K562 (cell line): ENCODE measurements around the gene MMP11. TPM values are rescaled to one million over a fixed set of nuclear protein-coding genes. Genes with fewer than 3 reads are reported as not detected.

Experiments
- ATAC-seq: fragments of 200-7000 bp; cut with Tn5 transposase; 3 replicates; pipeline ENCODE4 v1.9.1; 2020; ENCODE audit warnings: moderate library complexity
- BruUV-seq: library from RNA; stranded (reverse); fragments of 400-500 nt; replicated peaks from 2 replicates; lab custom pipeline; 2021; lab: Mats Ljungman, UMichigan
- CTCF ChIA-PET: fragments of 300-600 bp; formaldehyde crosslinking; extraction: SDS; loops from one replicate; lab custom pipeline; 2021; ENCODE audit warnings: low intra/inter-chr PET ratio; lab: Yijun Ruan, JAX
- POLR2A ChIA-PET: fragments of 300-600, 350-650 bp; sonication (Branson Sonifier 250); formaldehyde crosslinking; extraction: SDS; loops from one replicate; lab custom pipeline; 2021; ENCODE audit warnings: antibody characterized with exemption, inconsistent platforms; lab: Yijun Ruan, JAX
- DNase-seq, 4 experiments: peaks; one replicate each; pipeline versions ENCODE4 v3.0.0 to v3.0.0-alpha.2; 2011 to 2018; ENCODE audit warnings: low spot score in 3 of 4, mixed read lengths in 3 of 4; ENCODE audit errors: extremely low read depth in 1 of 4
- FAIRE-seq: peaks from 2 replicates; lab custom pipeline; 2011; peaks lifted over from hg19 to GRCh38; lab: Jason Lieb, UNC
- H2AFZ ChIP-seq: 2 replicates; pipeline ENCODE4 v1.6.0; 2011; ENCODE audit warnings: low read depth, low read length, control low read depth, inconsistent platforms
- H3K27ac ChIP-seq: fragments of 200-600 bp; 3 replicates; pipeline ENCODE4 v1.8.0; 2011; ENCODE audit warnings: low read depth, mild to moderate bottlenecking, control low read depth, inconsistent platforms, low read length, moderate library complexity, mixed read lengths; ENCODE audit errors: extremely low read depth
- H3K27me3 ChIP-seq, 2 experiments: fragments of 300-600 bp in 1 of 2; 2 replicates in 1 of 2; 3 replicates in 1 of 2; pipeline versions ENCODE4 v1.6.0 to v1.8.0; 2011; ENCODE audit warnings: inconsistent platforms in 2 of 2, low read length in 2 of 2, mild to moderate bottlenecking in 1 of 2, mixed read lengths in 1 of 2, moderate library complexity in 1 of 2; ENCODE audit not compliant: control insufficient read depth in 2 of 2, insufficient read depth in 2 of 2
- H3K36me3 ChIP-seq: fragments of 300-600 bp; 3 replicates; pipeline ENCODE4 v1.8.0; 2011; ENCODE audit warnings: mild to moderate bottlenecking, low read length, inconsistent platforms; ENCODE audit not compliant: control insufficient read depth, insufficient read depth
- H3K4me1 ChIP-seq, 2 experiments: fragments of 200-600 bp in 1 of 2; replicated peaks in 1 of 2; 2 replicates in 1 of 2; 3 replicates in 1 of 2; pipeline versions ENCODE4 v1.5.1 to v1.8.0; 2011; ENCODE audit warnings: inconsistent platforms in 2 of 2, low read length in 2 of 2, mild to moderate bottlenecking in 1 of 2, mixed read lengths in 1 of 2, moderate library complexity in 1 of 2; ENCODE audit not compliant: control insufficient read depth in 2 of 2, insufficient read depth in 2 of 2
- H3K4me2 ChIP-seq: 2 replicates; pipeline ENCODE4 v1.6.1; 2011; ENCODE audit warnings: low read length, control low read depth, inconsistent platforms, mixed read lengths; ENCODE audit not compliant: insufficient read depth
- H3K4me3 ChIP-seq: fragments of 200-600 bp; sonication (generic), shearing (Covaris generic); 2 replicates; pipeline ENCODE4 v1.5.1; 2016; ENCODE audit warnings: control low read depth, inconsistent platforms
- H3K79me2 ChIP-seq: fragments of 200-600 bp; 3 replicates; pipeline ENCODE4 v1.8.0; 2011; ENCODE audit warnings: low read length, inconsistent platforms; ENCODE audit not compliant: control insufficient read depth, insufficient read depth
- H3K9ac ChIP-seq, 2 experiments: 2 replicates each; pipeline versions ENCODE4 v1.6.0 to v1.6.1; 2011; ENCODE audit warnings: low read depth in 2 of 2, low read length in 2 of 2, control low read depth in 1 of 2, inconsistent platforms in 1 of 2, mild to moderate bottlenecking in 1 of 2, mixed read lengths in 1 of 2; ENCODE audit not compliant: insufficient read depth in 1 of 2
- H3K9me1 ChIP-seq: one replicate; pipeline ENCODE4 v1.6.0; 2011; ENCODE audit warnings: inconsistent platforms, mild to moderate bottlenecking, low read length, moderate library complexity; ENCODE audit not compliant: control insufficient read depth, insufficient read depth
- H3K9me3 ChIP-seq: replicated peaks from 2 replicates; pipeline ENCODE4 v1.5.1; 2011; ENCODE audit warnings: low read depth, low read length, inconsistent platforms; ENCODE audit not compliant: control insufficient read depth, insufficient read depth
- H4K20me1 ChIP-seq: replicated peaks from 2 replicates; pipeline ENCODE4 v1.6.1; 2011; ENCODE audit warnings: low read length, inconsistent platforms, mixed read lengths; ENCODE audit not compliant: control insufficient read depth, insufficient read depth
- ATF1 ChIP-seq, 2 experiments: fragments of 450-650 bp in 1 of 2; IDR thresholded peaks; 2 replicates each; pipeline ENCODE4 v1.6.1; 2016; ENCODE audit warnings: missing compliant biosample characterization in 1 of 2, missing genetic modification characterization in 1 of 2
- BHLHE40 ChIP-seq: IDR thresholded peaks from 2 replicates; pipeline ENCODE4 v1.6.1; 2011; ENCODE audit warnings: low read length, improper control_type of control experiment
- CGGBP1 ChIP-seq: fragments of 250-450 bp; sonication (Bioruptor Pico); IDR thresholded peaks from 2 replicates; pipeline ENCODE4 v1.9.0; 2021; ENCODE audit warnings: mild to moderate bottlenecking
- CTBP1 ChIP-seq: fragments of 450-650 bp; IDR thresholded peaks from 2 replicates; pipeline ENCODE4 v1.6.1; 2016; ENCODE audit warnings: borderline replicate concordance
- GABPA ChIP-seq: fragments of 200-800 bp; sonication (Bioruptor generic); conservative IDR thresholded peaks from 2 replicates; pipeline ENCODE4 v1.6.1; 2016; ENCODE audit warnings: low read depth, missing genetic modification characterization, missing compliant biosample characterization
- HES1 ChIP-seq: fragments of 450-650 bp; IDR thresholded peaks from 2 replicates; pipeline ENCODE4 v1.6.1; 2016; ENCODE audit warnings: low read depth, mild to moderate bottlenecking, moderate library complexity
- MECOM ChIP-seq: fragments of 250-450 bp; sonication (Bioruptor Pico); IDR thresholded peaks from 2 replicates; pipeline ENCODE4 v1.8.0; 2022; ENCODE audit warnings: inconsistent platforms
- NCOA4 ChIP-seq: fragments of 450-650 bp; IDR thresholded peaks from 2 replicates; pipeline ENCODE4 v1.6.1; 2018; ENCODE audit warnings: mild to moderate bottlenecking; ENCODE audit not compliant: partially characterized antibody
- NONO ChIP-seq, 2 experiments: fragments of 200-400 bp in 1 of 2; fragments of 450-650 bp in 1 of 2; formaldehyde crosslinking in 1 of 2; IDR thresholded peaks; 2 replicates each; pipeline ENCODE4 v1.6.1; 2017; ENCODE audit warnings: low read depth in 2 of 2, mild to moderate bottlenecking in 2 of 2, moderate library complexity in 2 of 2, low read length in 1 of 2
- NUFIP1 ChIP-seq: fragments of 450-650 bp; IDR thresholded peaks from 2 replicates; pipeline ENCODE4 v1.6.1; 2018; ENCODE audit not compliant: partially characterized antibody
- RBBP5 ChIP-seq: fragments of 200-600 bp; sonication (generic); IDR thresholded peaks from 2 replicates; pipeline ENCODE4 v1.6.1; 2012; ENCODE audit warnings: borderline replicate concordance, mild to moderate bottlenecking, low read length, control low read depth, inconsistent platforms; ENCODE audit not compliant: insufficient read depth, poor library complexity, severe bottlenecking
- ZNF384 ChIP-seq: IDR thresholded peaks from 2 replicates; pipeline ENCODE4 v1.6.1; 2012; ENCODE audit warnings: low read depth, low read length, improper control_type of control experiment
- ZNF584 ChIP-seq: fragments of 200-800 bp; sonication (Bioruptor generic); IDR thresholded peaks from 2 replicates; pipeline ENCODE4 v1.6.1; 2016; ENCODE audit warnings: low read depth, mild to moderate bottlenecking, missing genetic modification characterization, missing compliant biosample characterization
- ZNF717 ChIP-seq: fragments of 250-450 bp; sonication (Bioruptor Pico); IDR thresholded peaks from 2 replicates; pipeline ENCODE4 v1.5.0; 2021
- ZNF778 ChIP-seq: fragments of 450-650 bp; formaldehyde crosslinking; IDR thresholded peaks from 2 replicates; pipeline ENCODE4 v1.4.0; 2020; ENCODE audit warnings: mild to moderate bottlenecking, moderate library complexity
- WGBS: fragments of 100-300 bp; shearing (Covaris generic); methylation state at CpG from one replicate; pipeline ENCODE4 v1.1.6; 2016; ENCODE audit warnings: low coverage, mixed read lengths; ENCODE audit not compliant: insufficient coverage; ENCODE audit errors: missing lambda C conversion rate; 5-methylcytosine and 5-hydroxymethylcytosine counted together
- in situ Hi-C: fragments of 300-500 bp; cut with MboI; formaldehyde crosslinking; loops from 4 replicates; pipeline ENCODE4 v1.15.0; 2018; ENCODE audit warnings: inconsistent platforms, mixed read lengths
- intact Hi-C: fragments of 100-400 bp; cut with micrococcal nuclease; formaldehyde crosslinking; loops from 2 replicates; pipeline ENCODE4 v1.14.2; 2022
- polyA plus RNA-seq, 8 experiments: library from polyadenylated mRNA; depleted of rRNA in 4 of 8; stranded (reverse) in 5 of 8; unstranded in 3 of 8; fragments of >200 nt; fragmentation: Nextera tagmentation in 2 of 8; fragmentation: Illumina TruSeq in 1 of 8; extraction: Ambion mirVana in 2 of 8; extraction: Trizol in 1 of 8; gene quantifications; 2 replicates each; pipeline versions ENCODE4 v1.2.1 to v1.2.3, GENCODE V29; 2011 to 2014; ENCODE audit warnings: inconsistent platforms in 1 of 8, missing spikeins in 1 of 8
- total RNA-seq, 7 experiments: library from RNA; depleted of rRNA in 6 of 7; stranded (reverse); fragments of >200 nt in 6 of 7; fragmentation: Illumina TruSeq in 2 of 7; extraction: Trizol in 2 of 7; gene quantifications; 2 replicates each; pipeline versions ENCODE4 v1.2.1 to v1.2.3, GENCODE V29; 2011 to 2021; ENCODE audit warnings: low replicate concordance in 1 of 7

Gene MMP11
- total and polyA plus RNA-seq, 9 of the 15 experiments (the other 6 are each of a cell fraction or from before 2014, with no cell fraction given), result 0.14 to 1.8 (median 1.1) TPM; not detected in 2

GRCh38 chr22:23787600-23787896 is 14.9 kb downstream of the MMP11 start:
- CTCF ChIA-PET, result no interaction called here
- Histone ChIP-seq H3K9ac (peak overlapping the region; percentile 88 to 96), H2AFZ (peak overlapping the region; percentile 66), H3K4me2 (peak overlapping the region; percentile 96), H4K20me1 (peaks cover 10% of the 10 kb centered on the region), H3K4me1 (peaks cover 12 to 15% of the 10 kb centered on the region in 2 experiments; a peak in 3 of 5 replicates), H3K36me3 (peaks cover 30% of the 10 kb centered on the region), H3K9me3 (no peaks in the 10 kb centered on the region), H3K79me2 (peaks cover 44% of the 10 kb centered on the region), H3K4me3 (peak overlapping the region; percentile 88), H3K27ac (peak overlapping the region; percentile 99; the same call in 2 of the 3 replicates), H3K27me3 (no peaks in the 10 kb centered on the region), H3K9me1 (no peaks in the 10 kb centered on the region)
- no peak; the same call in 2 of the 3 replicates for ATAC-seq
- intact Hi-C loops, result no loop called here
- no peak for DNase-seq
- FAIRE-seq, result peak; percentile 40
- POLR2A ChIA-PET, result interaction anchor here (0.9 to 1.7 kb wide), 2 partner anchors 13 to 47 kb away, joined by 4 to 6 read pairs; no protein-coding TSS in a partner anchor
- in situ Hi-C loops, result no loop called here
- no TSS peak for BruUV-seq
- 0% methylated on average over 5 of the region's 5 CpGs for WGBS
- no peak for TF ChIP-seq RBBP5
- TF ChIP-seq ZNF717 (CRISPR knock-in tag), result no peak
- no peak for TF ChIP-seq ATF1 (CRISPR knock-in tag; IDR thresholded peaks at IDR 0.05)
- TF ChIP-seq ATF1 (tag; IDR thresholded peaks at IDR 0.05), result no peak
- 0 out of 2 replicates have a peak, but pooled peaks have one; percentile 6 for TF ChIP-seq CTBP1
- TF ChIP-seq ZNF384, result no peak
- TF ChIP-seq HES1, result 0 out of 2 replicates have a peak, but pooled peaks have one; percentile 26
- peak in 1 of 2 experiments; percentile 97; a peak in 1 of 4 replicates for TF ChIP-seq NONO (IDR thresholded peaks at IDR 0.05; ENCODE audit: low read depth in 2 of 2, low read length in 1 of 2)
- no peak for TF ChIP-seq ZNF778 (CRISPR knock-in tag)
- peak; percentile 31; the same call in 1 of the 2 replicates for TF ChIP-seq BHLHE40
- TF ChIP-seq CGGBP1, result no peak
- no peak for TF ChIP-seq ZNF584
- TF ChIP-seq NUFIP1, result no peak
- TF ChIP-seq GABPA (tag), result 0 out of 2 replicates have a peak, but pooled peaks have one; percentile 8
- TF ChIP-seq MECOM (CRISPR knock-in tag), result no peak
- TF ChIP-seq NCOA4, result no peak
